ENCODE results near the gene NARF. TPM values are rescaled to one million over a fixed set of nuclear protein-coding genes. Genes with fewer than 3 reads are reported as not detected.

Gene NARF
- total RNA-seq, 4 donors from 2014 or later: 47.5 to 69.7 (median 48.7) TPM

- no peaks in the 10 kb centered on the region for H3K27me3 ChIP-seq
- no peaks in the 10 kb centered on the region for H3K36me3 ChIP-seq
- H3K4me1 ChIP-seq: peaks cover 7 to 13% of the 10 kb centered on the region in 2 donors
- DNase-seq: no peak
- H3K27ac ChIP-seq: no peak overlapping the region
- 80 to 83% methylated on average over 29 of the region's 29 CpGs for WGBS, 2 donors
- TF ChIP-seq, protein P1, sequence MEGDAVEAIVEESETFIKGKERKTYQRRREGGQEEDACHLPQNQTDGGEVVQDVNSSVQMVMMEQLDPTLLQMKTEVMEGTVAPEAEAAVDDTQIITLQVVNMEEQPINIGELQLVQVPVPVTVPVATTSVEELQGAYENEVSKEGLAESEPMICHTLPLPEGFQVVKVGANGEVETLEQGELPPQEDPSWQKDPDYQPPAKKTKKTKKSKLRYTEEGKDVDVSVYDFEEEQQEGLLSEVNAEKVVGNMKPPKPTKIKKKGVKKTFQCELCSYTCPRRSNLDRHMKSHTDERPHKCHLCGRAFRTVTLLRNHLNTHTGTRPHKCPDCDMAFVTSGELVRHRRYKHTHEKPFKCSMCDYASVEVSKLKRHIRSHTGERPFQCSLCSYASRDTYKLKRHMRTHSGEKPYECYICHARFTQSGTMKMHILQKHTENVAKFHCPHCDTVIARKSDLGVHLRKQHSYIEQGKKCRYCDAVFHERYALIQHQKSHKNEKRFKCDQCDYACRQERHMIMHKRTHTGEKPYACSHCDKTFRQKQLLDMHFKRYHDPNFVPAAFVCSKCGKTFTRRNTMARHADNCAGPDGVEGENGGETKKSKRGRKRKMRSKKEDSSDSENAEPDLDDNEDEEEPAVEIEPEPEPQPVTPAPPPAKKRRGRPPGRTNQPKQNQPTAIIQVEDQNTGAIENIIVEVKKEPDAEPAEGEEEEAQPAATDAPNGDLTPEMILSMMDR (IDR thresholded peaks at IDR 0.05): no peak
- no peak for TF ChIP-seq POLR2A (IDR thresholded peaks at IDR 0.05)
- H3K4me3 ChIP-seq (replicated peaks in 1 of 3): no peak overlapping the region
- H3K9me3 ChIP-seq: no peaks in the 10 kb centered on the region
- intact Hi-C loops (cut with DNase I): loop anchor here (10.0 kb wide), 1 partner anchor 82 kb away; no protein-coding TSS in a partner anchor
Measured at GRCh38 chr17:82412535-82413520, 45.7 kb upstream of the NARF start.

DNA sequence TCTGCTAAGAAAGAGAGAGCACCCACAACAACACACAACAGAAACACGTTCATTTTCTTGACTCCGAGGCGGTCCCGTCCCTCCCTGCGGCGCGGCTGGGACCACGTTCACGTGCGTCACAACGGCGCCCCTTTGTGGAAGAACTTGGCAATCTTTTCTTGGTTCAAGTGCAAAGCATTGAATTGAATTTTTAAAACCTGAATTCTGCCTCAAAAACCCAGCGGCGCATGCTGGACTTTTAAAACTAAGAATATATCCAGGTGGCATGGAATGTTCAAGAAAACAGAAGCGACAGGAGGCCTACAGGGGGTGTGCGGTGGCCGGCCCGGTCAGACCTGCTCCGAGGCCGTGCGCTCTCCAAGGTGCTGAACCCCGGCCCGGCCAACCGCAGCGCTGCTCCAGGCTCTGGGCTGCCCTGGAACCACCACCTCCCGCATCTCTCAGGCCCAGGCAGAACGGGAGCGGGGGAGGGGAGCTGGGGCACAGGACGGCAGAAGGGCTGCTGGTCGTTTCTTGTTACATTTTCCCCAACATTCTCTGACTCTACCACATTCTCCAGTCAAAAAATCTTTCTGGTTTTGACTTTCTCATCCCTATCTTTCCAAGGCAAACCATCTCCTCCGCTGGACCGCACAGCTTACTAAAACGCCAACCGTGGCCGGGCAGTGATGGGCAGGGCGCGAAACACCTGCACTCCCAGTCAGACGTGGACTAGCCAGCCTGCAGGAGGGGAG, 43.8 kb upstream of the NARF start:
- intact Hi-C loops (cut with DNase I): loop anchor here (2.0 to 10.0 kb wide), 2 partner anchors 62 to 80 kb away; no protein-coding TSS in a partner anchor
- no peaks in the 10 kb centered on the region for H3K36me3 ChIP-seq
- peaks cover 12 to 22% of the 10 kb centered on the region in 2 donors for H3K4me1 ChIP-seq
- H3K27me3 ChIP-seq: no peaks in the 10 kb centered on the region
- H3K4me3 ChIP-seq (replicated peaks in 1 of 3): no peak overlapping the region
- no peaks in the 10 kb centered on the region for H3K9me3 ChIP-seq
- WGBS, 2 donors: 32 to 35% methylated on average over 33 to 37 of the region's 38 CpGs
- no peak overlapping the region for H3K27ac ChIP-seq
- no peak for TF ChIP-seq POLR2A (IDR thresholded peaks at IDR 0.05)
- TF ChIP-seq, protein P1 (IDR thresholded peaks at IDR 0.05): peak; percentile 33 to 70 (median 52)
- peak; percentile 77 to 79 for DNase-seq

DNA sequence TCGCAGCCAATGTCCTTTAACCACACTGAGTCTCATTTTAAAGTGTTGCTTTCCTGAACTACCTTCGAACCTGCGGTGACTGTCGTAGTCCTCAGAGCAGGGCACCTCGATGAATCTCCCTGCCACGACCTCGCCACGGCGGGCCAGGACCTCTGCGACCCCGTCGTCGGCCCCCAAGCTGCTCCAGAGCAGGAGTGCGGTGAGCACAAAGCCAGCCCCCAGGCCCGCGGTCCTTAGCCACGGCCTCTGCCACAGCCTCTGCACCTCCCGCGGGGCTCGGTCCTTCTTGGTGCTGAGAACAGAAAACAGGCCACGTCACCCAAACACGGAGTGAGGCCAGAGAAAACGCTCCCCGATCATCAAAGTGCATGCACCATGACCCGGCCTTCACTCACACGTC, 43.2 kb upstream of the NARF start:
- Histone ChIP-seq H3K27me3 (no peaks in the 10 kb centered on the region), H3K27ac (no peak overlapping the region), H3K4me3 (replicated peaks in 1 of 3) (no peak overlapping the region), H3K4me1 (peaks cover 12 to 22% of the 10 kb centered on the region in 2 donors), H3K9me3 (no peaks in the 10 kb centered on the region), H3K36me3 (no peaks in the 10 kb centered on the region)
- 92% methylated on average over 21 to 25 of the region's 26 CpGs for WGBS, 2 donors
- no peak for DNase-seq
- TF ChIP-seq, protein P1 (IDR thresholded peaks at IDR 0.05): no peak
- TF ChIP-seq POLR2A (IDR thresholded peaks at IDR 0.05): no peak
- intact Hi-C loops (cut with DNase I): loop anchor here (2.0 to 10.0 kb wide), 2 partner anchors 63 to 79 kb away; no protein-coding TSS in a partner anchor

GRCh38 chr17:82415786-82416185, 42.8 kb upstream of the NARF start:
- H3K27ac ChIP-seq: no peak overlapping the region
- intact Hi-C loops (cut with DNase I): loop anchor here (2.0 to 10.0 kb wide), 2 partner anchors 63 to 79 kb away; no protein-coding TSS in a partner anchor
- no peaks in the 10 kb centered on the region for H3K27me3 ChIP-seq
- 90 to 91% methylated on average over 9 of the region's 9 CpGs for WGBS, 2 donors
- TF ChIP-seq, protein P1 (IDR thresholded peaks at IDR 0.05): no peak
- TF ChIP-seq POLR2A (IDR thresholded peaks at IDR 0.05): no peak
- no peak for DNase-seq
- H3K4me3 ChIP-seq (replicated peaks in 1 of 3): no peak overlapping the region
- no peaks in the 10 kb centered on the region for H3K9me3 ChIP-seq
- H3K4me1 ChIP-seq: peaks cover 12 to 22% of the 10 kb centered on the region in 2 donors
- H3K36me3 ChIP-seq: no peaks in the 10 kb centered on the region
